ENCODE data around the gene CYFIP2.

The CYFIP2 gene

DNA sequence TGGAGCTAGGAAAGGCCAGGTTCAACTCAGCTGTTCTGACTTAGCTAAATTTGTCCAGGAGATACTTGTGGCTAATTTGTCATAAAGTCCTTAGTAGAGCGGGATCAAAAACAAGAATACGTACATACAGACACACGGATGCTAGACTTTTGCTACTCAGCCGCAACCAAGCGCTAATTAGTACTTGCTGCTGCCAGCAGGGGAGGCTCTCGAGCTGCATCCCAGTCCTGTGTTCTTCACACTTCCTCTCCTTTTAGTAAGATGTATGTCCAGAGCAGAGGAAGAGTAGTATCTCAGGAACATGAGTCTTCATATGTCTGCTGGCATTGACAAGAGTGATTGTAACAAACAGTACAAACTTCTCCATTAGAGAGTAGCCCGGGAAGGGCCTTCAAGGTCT lies 58.3 kb downstream of the CYFIP2 start:
- no peak for DNase-seq (ENCODE audit: low spot score)

- DNase-seq (ENCODE audit: low spot score), result no peak
These were observed 60.6 kb downstream of the CYFIP2 start for GRCh38 chr5:157326440-157327005.

- DNase-seq (ENCODE audit: low spot score), result no peak
These were observed 61.8 kb downstream of the CYFIP2 start for GRCh38 chr5:157327771-157328170.

DNA sequence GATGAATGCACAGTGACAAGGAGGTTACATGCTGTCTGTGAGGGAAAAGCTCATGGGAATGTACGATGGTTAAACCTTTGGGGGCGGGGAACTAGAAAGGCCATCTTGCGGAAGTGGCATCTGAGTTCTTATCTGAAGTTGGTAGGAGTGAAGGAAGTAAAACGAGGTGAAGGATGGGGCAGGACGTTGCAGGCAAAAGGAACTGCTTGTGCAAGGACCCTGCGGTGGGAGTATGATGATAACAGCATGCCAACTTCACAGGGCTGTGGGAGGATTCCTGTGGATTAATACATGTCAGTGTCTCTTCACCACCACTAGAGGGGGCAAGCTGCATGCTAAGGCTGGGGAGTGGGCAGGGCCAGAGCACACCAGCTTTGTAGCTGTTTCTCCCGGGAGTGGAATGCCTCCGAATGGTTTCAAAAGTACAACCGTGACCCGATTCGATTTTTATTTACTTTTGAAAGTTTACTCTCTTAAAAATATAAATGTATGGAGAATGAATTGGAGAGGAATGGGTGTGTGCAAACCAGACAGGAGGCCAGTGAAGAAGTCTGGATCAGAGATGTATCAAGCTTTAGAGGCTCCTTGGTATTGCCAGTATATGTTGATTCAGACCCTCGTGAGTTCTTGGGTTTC lies 62.5 kb downstream of the CYFIP2 start:
- peak; percentile 82 for DNase-seq (ENCODE audit: low spot score)

DNA sequence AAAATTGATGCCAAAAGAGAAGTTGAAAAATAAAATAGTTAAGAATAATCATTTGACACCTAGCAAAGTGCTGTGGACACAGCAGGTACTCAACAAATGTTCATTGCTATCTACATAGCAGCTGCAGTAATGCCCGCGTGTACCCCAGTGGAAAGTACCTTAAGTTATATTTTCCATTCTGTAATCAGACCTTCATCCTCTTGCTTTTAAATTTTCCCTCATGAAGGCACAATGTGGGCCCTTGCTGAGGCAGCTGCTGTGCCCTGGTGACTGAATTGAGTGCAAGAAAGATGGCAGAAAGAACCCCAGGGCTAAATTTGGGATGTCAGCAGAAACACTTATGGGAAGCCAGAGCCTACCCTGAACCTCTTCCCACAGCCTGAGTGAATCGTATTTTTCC lies 65.9 kb downstream of the CYFIP2 start:
- no peak for DNase-seq (ENCODE audit: low spot score)

- DNase-seq (ENCODE audit: low spot score), result no peak
These were observed 69.9 kb downstream of the CYFIP2 start for GRCh38 chr5:157335534-157336422.

DNA sequence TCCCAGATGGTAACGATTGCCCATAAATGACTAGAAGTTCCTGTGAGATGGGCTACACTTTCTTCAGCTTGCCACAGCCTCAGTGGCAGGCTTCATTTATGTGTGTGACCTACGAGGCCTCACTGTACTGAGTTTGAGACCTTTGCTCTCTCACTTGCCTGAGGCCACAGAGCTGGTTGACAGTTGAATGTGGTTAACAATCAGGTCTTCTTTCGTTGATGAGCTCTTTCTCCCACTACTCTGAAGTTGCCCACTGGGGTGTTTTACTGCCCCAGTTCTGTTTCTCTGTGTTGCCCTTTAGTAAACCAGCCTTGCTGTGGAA lies 70.5 kb downstream of the CYFIP2 start:
- DNase-seq (ENCODE audit: low spot score), result no peak

GRCh38 chr5:157339409-157339808 lies 73.5 kb downstream of the CYFIP2 start:
- no peak for DNase-seq (ENCODE audit: low spot score)

GRCh38 chr5:157342822-157343402 lies 77.0 kb downstream of the CYFIP2 start:
- DNase-seq (ENCODE audit: low spot score), result no peak

- peak; percentile 58 for DNase-seq (ENCODE audit: low spot score)
These were observed 78.2 kb downstream of the CYFIP2 start for GRCh38 chr5:157343842-157344790.

DNA sequence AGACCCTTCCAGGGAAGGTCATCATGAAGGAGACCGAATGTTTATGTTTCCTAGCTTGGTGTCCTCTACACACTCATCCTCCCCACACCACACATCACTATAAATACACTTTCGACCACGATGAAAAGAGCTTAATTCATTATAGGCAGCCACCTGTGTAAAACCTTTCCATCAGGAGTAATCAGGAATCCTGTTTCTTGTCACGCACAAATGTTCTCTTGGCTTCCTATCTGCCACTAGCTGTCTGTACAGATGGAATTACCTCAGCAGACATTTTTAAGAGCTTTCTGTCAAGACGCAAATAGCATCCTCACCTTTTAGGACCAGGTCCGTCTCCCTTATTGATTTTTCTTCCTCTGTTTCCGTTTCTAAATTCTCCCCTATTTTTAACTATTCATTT lies 79.1 kb downstream of the CYFIP2 start:
- no peak for DNase-seq (ENCODE audit: low spot score)

GRCh38 chr5:157345485-157345884 lies 79.6 kb downstream of the CYFIP2 start:
- no peak for DNase-seq (ENCODE audit: low spot score)

DNA sequence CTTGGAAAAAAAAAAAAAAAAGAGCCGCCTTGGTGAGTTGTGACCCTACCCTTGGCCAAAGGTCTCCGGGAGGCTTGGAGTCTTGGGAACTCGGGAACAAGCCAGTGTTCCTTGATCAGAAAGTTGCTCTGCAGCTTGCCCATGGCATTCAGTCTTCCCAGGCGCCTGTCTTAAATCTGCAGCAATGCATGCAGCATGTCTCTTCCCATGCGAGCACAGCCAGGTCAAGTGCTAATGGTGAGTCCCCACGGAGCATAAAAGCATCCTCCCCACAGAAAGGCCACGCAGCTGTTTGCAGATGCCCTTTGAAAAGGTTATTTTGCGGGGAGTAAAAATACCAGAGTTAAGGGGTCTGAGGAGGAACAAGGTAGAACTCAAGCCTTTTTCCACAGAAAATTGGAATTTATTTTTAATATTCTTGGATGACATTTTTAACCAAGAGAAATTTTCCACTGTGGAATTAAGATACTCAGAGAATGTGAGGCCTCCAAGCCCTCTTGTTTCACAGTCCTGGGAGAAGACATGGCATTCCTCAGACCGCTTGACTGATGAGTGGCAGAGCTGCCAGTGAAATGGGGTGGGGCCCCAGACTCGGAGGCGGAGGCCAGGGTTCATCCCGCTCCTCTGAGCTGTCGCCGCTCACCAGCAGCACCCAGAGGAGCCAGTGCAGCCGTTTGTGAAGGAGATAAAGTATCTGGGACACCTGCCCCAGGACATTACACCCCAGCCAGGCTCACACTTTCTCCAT lies 81.6 kb downstream of the CYFIP2 start:
- no peak for DNase-seq (ENCODE audit: low spot score)

GRCh38 chr5:157348049-157348400 lies 82.1 kb downstream of the CYFIP2 start:
- no peak for DNase-seq (ENCODE audit: low spot score)

DNA sequence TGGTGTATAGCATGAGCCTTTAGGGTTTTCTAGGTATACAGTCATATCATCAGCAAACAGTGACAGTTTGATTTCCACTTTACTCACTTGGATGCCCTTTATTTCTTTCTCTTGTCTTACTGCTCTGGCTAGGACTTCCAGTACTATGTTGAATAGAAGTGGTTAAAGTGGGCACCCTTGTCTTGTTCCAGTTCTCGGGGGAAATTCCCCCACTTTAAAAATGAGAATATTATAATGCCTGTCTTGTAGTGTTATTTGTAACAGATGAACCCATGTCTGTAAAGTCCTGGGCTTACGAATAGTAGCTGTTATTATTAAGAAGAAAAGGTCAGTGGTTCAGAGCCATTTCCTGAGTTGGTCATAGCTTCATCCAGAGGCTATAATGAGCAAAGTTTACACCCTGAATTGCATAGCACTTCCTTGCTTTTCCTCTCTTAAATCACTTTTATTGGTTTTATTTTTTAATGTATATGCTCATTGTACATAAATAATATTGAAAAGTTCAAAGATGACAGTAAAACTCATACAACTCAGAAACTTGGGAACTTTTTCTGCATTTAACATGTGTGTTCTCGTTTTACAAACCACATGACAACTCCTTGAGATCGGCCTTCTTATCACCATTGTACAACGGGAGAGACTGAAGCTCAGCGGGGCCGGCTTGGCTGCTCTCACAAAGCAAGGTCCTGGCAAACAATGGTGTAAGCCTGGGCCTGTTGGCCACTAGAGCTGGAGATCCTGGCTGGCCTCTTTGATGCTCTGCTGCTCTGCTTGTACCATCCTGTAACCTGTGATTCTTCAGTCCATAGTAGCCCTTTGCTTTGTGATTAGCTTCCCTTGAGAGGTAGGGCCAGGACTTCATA lies 85.2 kb downstream of the CYFIP2 start:
- DNase-seq (ENCODE audit: low spot score), result no peak

DNA sequence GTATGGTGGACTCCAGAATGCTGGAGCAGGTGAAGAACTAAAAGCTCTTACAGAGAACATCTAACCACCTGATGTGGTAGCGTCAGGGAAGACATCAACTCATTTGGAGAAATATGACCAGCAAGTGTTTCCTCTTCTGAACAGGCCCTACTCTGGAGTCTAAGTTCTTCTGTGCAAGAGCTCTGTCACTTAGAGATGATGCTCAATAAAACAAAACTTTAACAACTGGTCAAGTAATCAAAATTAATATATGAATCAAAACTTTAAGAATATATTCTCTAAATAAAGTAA lies 85.8 kb downstream of the CYFIP2 start:
- no peak for DNase-seq (ENCODE audit: low spot score)

DNA sequence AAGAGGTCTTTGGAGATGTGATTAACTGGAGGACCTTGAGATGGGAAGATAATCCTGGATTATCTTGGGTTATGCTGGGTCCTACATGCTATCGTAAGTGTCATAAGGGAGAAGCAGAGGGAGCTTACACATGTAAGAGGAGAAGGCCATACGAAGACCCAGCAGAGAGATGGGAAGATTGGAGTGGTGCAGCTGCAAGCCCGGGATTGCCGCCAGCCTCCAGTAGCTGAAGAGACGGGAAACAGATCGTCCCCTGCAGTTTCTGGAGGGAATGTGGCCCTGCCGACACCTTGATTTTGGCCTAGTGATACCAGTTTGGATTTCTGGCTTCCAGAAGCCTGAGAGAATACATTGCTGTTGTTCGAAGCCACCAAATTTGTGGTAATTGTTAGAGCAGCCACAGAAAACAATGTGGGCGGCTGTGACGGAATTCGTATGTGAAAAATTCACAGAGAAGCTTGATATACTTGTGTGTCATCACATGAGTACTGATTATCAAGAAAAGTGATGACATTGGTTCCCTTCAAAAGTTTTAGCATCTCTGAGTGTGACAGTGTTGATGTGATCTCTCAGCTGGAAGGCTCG lies 86.9 kb downstream of the CYFIP2 start:
- DNase-seq (ENCODE audit: low spot score), result no peak

- DNase-seq (ENCODE audit: low spot score), result no peak
These were observed 88.9 kb downstream of the CYFIP2 start for GRCh38 chr5:157354800-157355199.

DNA sequence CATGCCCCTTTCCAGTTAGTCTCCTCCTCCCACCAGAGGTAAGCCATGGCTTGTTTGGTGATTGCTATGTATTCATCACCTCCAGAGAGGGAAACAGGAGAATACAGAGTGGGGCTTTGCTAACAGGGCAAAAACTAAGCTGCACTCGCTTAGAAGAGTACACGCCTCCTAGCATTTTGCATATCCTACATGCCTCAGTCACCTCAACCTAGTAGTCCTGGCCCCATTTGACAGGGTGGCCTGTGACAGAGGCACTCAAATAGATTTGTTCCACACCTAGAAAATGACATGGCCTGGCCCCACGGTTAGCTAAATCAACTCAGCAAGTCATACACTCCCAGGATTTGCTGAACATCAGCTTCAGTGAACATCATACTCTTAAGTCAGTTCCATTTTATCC lies 90.7 kb downstream of the CYFIP2 start:
- DNase-seq (ENCODE audit: low spot score), result no peak

GRCh38 chr5:157357823-157358222 lies 91.9 kb downstream of the CYFIP2 start:
- no peak for DNase-seq (ENCODE audit: low spot score)
